ENCODE measurements around the gene IZUMO1. TPM values are rescaled to one million over a fixed set of nuclear protein-coding genes. Genes with fewer than 3 reads are reported as not detected.
A peak's percentile ranks its signal among the peaks of the same experiment; 100 is the strongest.

IZUMO1 gene
- total and polyA plus RNA-seq, 2 of the 13 experiments (the other 11 are each of a cell fraction or from before 2014, with no cell fraction given), result 0.07 to 0.22 TPM

DNA sequence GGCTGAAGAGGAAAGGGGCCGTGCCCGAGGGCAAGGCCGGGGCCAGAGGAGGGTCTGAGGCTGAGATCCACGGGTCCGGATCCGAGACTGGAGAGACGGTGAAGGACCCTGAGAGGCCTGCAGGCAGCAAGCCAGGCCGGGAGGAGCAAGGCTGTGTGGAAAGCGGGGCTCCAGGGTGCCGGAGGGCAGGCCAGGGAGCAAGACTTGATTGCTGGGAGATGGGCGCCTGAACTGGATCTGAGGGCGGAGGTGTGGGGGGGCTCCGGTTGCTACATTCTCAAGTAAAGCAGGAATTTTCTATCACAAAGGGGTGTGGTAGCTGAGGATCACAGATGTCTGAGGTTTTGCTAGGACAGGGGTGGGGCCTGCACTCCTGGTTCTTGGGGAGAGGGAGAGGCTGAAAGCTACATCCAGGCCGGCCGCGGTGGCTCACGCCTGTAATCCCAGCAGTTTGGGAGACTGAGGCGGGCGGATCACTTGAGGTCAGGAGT is 31.0 kb downstream of the IZUMO1 start (continued):
- TF ChIP-seq ZFX (CRISPR knock-in tag; IDR thresholded peaks at IDR 0.05; ENCODE audit: low read depth) (no peak), THAP11 (CRISPR knock-in tag; IDR thresholded peaks at IDR 0.05) (peak; percentile 14; the same call in 1 of the 2 replicates), ZNF180 (CRISPR knock-in tag; IDR thresholded peaks at IDR 0.05; ENCODE audit: borderline replicate concordance, low read depth) (no peak), MXD4 (CRISPR knock-in tag; IDR thresholded peaks at IDR 0.05) (no peak), THAP9 (CRISPR knock-in tag; IDR thresholded peaks at IDR 0.05; ENCODE audit: borderline replicate concordance) (no peak), SNAPC2 (CRISPR knock-in tag; IDR thresholded peaks at IDR 0.05) (no peak), TBX3 (IDR thresholded peaks at IDR 0.05; ENCODE audit: borderline replicate concordance) (no peak), ZNF770 (CRISPR knock-in tag; IDR thresholded peaks at IDR 0.05) (no peak), ZIK1 (CRISPR knock-in tag; IDR thresholded peaks at IDR 0.05; ENCODE audit: borderline replicate concordance, low read depth) (no peak), PATZ1 (CRISPR knock-in tag; IDR thresholded peaks at IDR 0.05) (0 out of 2 replicates have a peak, but pooled peaks have one; percentile 6), ZSCAN29 (CRISPR knock-in tag; conservative IDR thresholded peaks at IDR 0.05) (0 out of 2 replicates have a peak, but pooled peaks have one; percentile 33), GLI4 (CRISPR knock-in tag; IDR thresholded peaks at IDR 0.05; ENCODE audit: borderline replicate concordance) (no peak), U2AF2 (IDR thresholded peaks at IDR 0.05; ENCODE audit: low read depth, low read length) (no peak), ZBTB3 (CRISPR knock-in tag; IDR thresholded peaks at IDR 0.05; ENCODE audit: borderline replicate concordance, low read depth) (no peak), RBAK (CRISPR knock-in tag; IDR thresholded peaks at IDR 0.05) (no peak), FOXC1 (CRISPR knock-in tag; IDR thresholded peaks at IDR 0.05; ENCODE audit: borderline replicate concordance) (no peak), ZNF234 (CRISPR knock-in tag; conservative IDR thresholded peaks at IDR 0.05) (no peak), ZNF468 (CRISPR knock-in tag; IDR thresholded peaks at IDR 0.05) (no peak), MIER3 (CRISPR knock-in tag; IDR thresholded peaks at IDR 0.05; ENCODE audit: borderline replicate concordance) (no peak)
- TF ChIP-seq, protein P1, sequence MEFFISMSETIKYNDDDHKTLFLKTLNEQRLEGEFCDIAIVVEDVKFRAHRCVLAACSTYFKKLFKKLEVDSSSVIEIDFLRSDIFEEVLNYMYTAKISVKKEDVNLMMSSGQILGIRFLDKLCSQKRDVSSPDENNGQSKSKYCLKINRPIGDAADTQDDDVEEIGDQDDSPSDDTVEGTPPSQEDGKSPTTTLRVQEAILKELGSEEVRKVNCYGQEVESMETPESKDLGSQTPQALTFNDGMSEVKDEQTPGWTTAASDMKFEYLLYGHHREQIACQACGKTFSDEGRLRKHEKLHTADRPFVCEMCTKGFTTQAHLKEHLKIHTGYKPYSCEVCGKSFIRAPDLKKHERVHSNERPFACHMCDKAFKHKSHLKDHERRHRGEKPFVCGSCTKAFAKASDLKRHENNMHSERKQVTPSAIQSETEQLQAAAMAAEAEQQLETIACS (CRISPR knock-in tag; IDR thresholded peaks at IDR 0.05), result no peak
- TF ChIP-seq, protein P2, sequence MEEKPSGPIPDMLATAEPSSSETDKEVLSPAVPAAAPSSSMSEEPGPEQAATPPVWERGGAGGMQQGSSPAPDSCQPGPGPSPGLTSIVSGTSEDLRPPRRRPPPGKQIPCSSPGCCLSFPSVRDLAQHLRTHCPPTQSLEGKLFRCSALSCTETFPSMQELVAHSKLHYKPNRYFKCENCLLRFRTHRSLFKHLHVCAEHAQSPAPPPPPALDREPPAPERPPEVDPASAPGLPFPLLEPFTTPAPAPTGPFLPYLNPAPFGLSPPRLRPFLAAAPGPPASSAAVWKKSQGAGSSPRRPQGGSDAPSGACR (CRISPR knock-in tag; IDR thresholded peaks at IDR 0.05), result no peak

Data from HepG2 (cell line).